K562 (cell line): ENCODE data around the gene NGRN. TPM values are rescaled to one million over a fixed set of nuclear protein-coding genes. Genes with fewer than 3 reads are reported as not detected.

ENCODE experiments used
- CEBPG ChIP-seq, 3 experiments: fragments of 200-800 bp in 1 of 3; sonication (Bioruptor generic) in 1 of 3; sonication (generic) in 1 of 3; formaldehyde crosslinking in 1 of 3; IDR thresholded peaks in 2 of 3; conservative IDR thresholded peaks in 1 of 3; 2 replicates each; pipeline versions ENCODE4 v1.6.1 to v1.8.0; 2016 to 2022; ENCODE audit warnings: missing compliant biosample characterization in 2 of 3, missing genetic modification characterization in 2 of 3, mild to moderate bottlenecking in 1 of 3, missing genetic modification reagents in 1 of 3
- HDAC1 ChIP-seq, 2 experiments: fragments of 450-650 bp; IDR thresholded peaks; 2 replicates each; pipeline ENCODE4 v1.6.1; 2016 to 2017; ENCODE audit warnings: inconsistent platforms in 1 of 2, mild to moderate bottlenecking in 1 of 2, moderate library complexity in 1 of 2
- HNRNPLL ChIP-seq: fragments of 200-400 bp; formaldehyde crosslinking; IDR thresholded peaks from 2 replicates; pipeline ENCODE4 v1.6.1; 2017; ENCODE audit warnings: low read length, low read depth, mild to moderate bottlenecking; ENCODE audit not compliant: poor library complexity, severe bottlenecking
- JUN ChIP-seq, 2 experiments: sonication (generic) in 1 of 2; formaldehyde crosslinking in 1 of 2; IDR thresholded peaks; 2 replicates each; pipeline versions ENCODE4 v1.6.1 to v1.8.0; 2012 to 2022; ENCODE audit warnings: borderline replicate concordance in 2 of 2, mild to moderate bottlenecking in 2 of 2, improper control_type of control experiment in 1 of 2, low read depth in 1 of 2, low read length in 1 of 2, missing genetic modification reagents in 1 of 2
- KAT8 ChIP-seq: fragments of 450-650 bp; IDR thresholded peaks from 2 replicates; pipeline ENCODE4 v1.6.1; 2016; ENCODE audit warnings: low read depth, mild to moderate bottlenecking
- L3MBTL2 ChIP-seq: fragments of 450-650 bp; IDR thresholded peaks from 2 replicates; pipeline ENCODE4 v1.6.1; 2016; ENCODE audit warnings: mild to moderate bottlenecking, moderate library complexity
- MCM2 ChIP-seq: fragments of 450-650 bp; IDR thresholded peaks from 2 replicates; pipeline ENCODE4 v1.6.1; 2017; ENCODE audit warnings: low read depth, mild to moderate bottlenecking
- MNT ChIP-seq, 2 experiments: fragments of 450-650 bp; conservative IDR thresholded peaks; 2 replicates each; pipeline ENCODE4 v1.6.1; 2017; ENCODE audit warnings: mild to moderate bottlenecking in 2 of 2, moderate library complexity in 2 of 2
- MXI1 ChIP-seq: IDR thresholded peaks from 2 replicates; pipeline ENCODE4 v1.6.1; 2011; ENCODE audit warnings: low read depth, mild to moderate bottlenecking, improper control_type of control experiment, low read length
- SMARCB1 ChIP-seq: IDR thresholded peaks from 2 replicates; pipeline ENCODE4 v1.6.1; 2011; ENCODE audit warnings: improper control_type of control experiment, low read depth; ENCODE audit not compliant: insufficient read length
- U2AF1 ChIP-seq: fragments of 200-400 bp; formaldehyde crosslinking; optimal IDR thresholded peaks from 2 replicates; pipeline ENCODE3; 2017; ENCODE audit warnings: mild to moderate bottlenecking, low read depth, low read length, moderate library complexity
- ZBTB43 ChIP-seq: sonication (generic); formaldehyde crosslinking; IDR thresholded peaks from 2 replicates; pipeline ENCODE4 v1.8.0; 2023; ENCODE audit warnings: mild to moderate bottlenecking, missing genetic modification reagents
- ZNF561 ChIP-seq: fragments of 450-650 bp; formaldehyde crosslinking; conservative IDR thresholded peaks from 2 replicates; pipeline ENCODE4 v1.4.0; 2020; ENCODE audit warnings: mild to moderate bottlenecking, moderate library complexity
- ZNF644 ChIP-seq: fragments of 200-800 bp; sonication (Bioruptor generic); IDR thresholded peaks from 2 replicates; pipeline ENCODE4 v1.6.1; 2016; ENCODE audit warnings: low read depth, missing genetic modification characterization, missing compliant biosample characterization
- ZNF740 ChIP-seq, 3 experiments: fragments of 200-800 bp in 1 of 3; sonication (Bioruptor generic) in 1 of 3; sonication (generic) in 1 of 3; formaldehyde crosslinking in 1 of 3; IDR thresholded peaks; 2 replicates each; pipeline versions ENCODE4 v1.6.1 to v1.8.0; 2016 to 2022; ENCODE audit warnings: mild to moderate bottlenecking in 2 of 3, missing compliant biosample characterization in 2 of 3, missing genetic modification characterization in 2 of 3, missing genetic modification reagents in 1 of 3
- polyA plus RNA-seq, 8 experiments: library from polyadenylated mRNA; depleted of rRNA in 4 of 8; stranded (reverse) in 5 of 8; unstranded in 3 of 8; fragments of >200 nt; fragmentation: Nextera tagmentation in 2 of 8; fragmentation: Illumina TruSeq in 1 of 8; extraction: Ambion mirVana in 2 of 8; extraction: Trizol in 1 of 8; gene quantifications; 2 replicates each; pipeline versions ENCODE4 v1.2.1 to v1.2.3, GENCODE V29; 2011 to 2014; ENCODE audit warnings: inconsistent platforms in 1 of 8, missing spikeins in 1 of 8
- total RNA-seq, 7 experiments: library from RNA; depleted of rRNA in 6 of 7; stranded (reverse); fragments of >200 nt in 6 of 7; fragmentation: Illumina TruSeq in 2 of 7; extraction: Trizol in 2 of 7; gene quantifications; 2 replicates each; pipeline versions ENCODE4 v1.2.1 to v1.2.3, GENCODE V29; 2011 to 2021; ENCODE audit warnings: low replicate concordance in 1 of 7
- TF ChIP-seq, protein P1 (sequence below), 3 experiments: IDR thresholded peaks in 2 of 3; conservative IDR thresholded peaks in 1 of 3; 2 replicates each; pipeline ENCODE4 v1.5.1; 2011 to 2012; ENCODE audit warnings: low read length in 3 of 3, mild to moderate bottlenecking in 3 of 3, control low read depth in 2 of 3, improper control_type of control experiment in 1 of 3, inconsistent platforms in 1 of 3, low read depth in 1 of 3, mixed read lengths in 1 of 3, moderate library complexity in 1 of 3; ENCODE audit not compliant: insufficient read depth in 2 of 3

The NGRN gene
- total and polyA plus RNA-seq, 9 of the 15 experiments (the other 6 are each of a cell fraction or from before 2014, with no cell fraction given): 14.0 to 73.4 (median 60.0) TPM

- 0 out of 2 replicates have a peak, but pooled peaks have one; percentile 45 for TF ChIP-seq MXI1
- 0 out of 2 replicates have a peak, but pooled peaks have one; percentile 41 for TF ChIP-seq ZNF740 (CRISPR knock-in tag; IDR thresholded peaks at IDR 0.05)
- TF ChIP-seq ZNF740 (tag; IDR thresholded peaks at IDR 0.05): no peak
- TF ChIP-seq L3MBTL2: peak; percentile 94
- TF ChIP-seq CEBPG (CRISPR knock-in tag; IDR thresholded peaks at IDR 0.05): 0 out of 2 replicates have a peak, but pooled peaks have one; percentile 27
- TF ChIP-seq CEBPG (tag; conservative IDR thresholded peaks at IDR 0.05 in 1 of 2, IDR thresholded peaks at IDR 0.05 in 1 of 2): no peak
- TF ChIP-seq ZNF644: 0 out of 2 replicates have a peak, but pooled peaks have one; percentile 32
- no peak for TF ChIP-seq ZBTB43 (CRISPR knock-in tag)
- TF ChIP-seq HNRNPLL: no peak
- no peak for TF ChIP-seq JUN (IDR thresholded peaks at IDR 0.05; ENCODE audit: borderline replicate concordance, low read depth, low read length)
- 0 out of 2 replicates have a peak, but pooled peaks have one; percentile 50 for TF ChIP-seq JUN (CRISPR knock-in tag; IDR thresholded peaks at IDR 0.05; ENCODE audit: borderline replicate concordance)
- peak in 1 of 2 experiments; percentile 63; a peak in 2 of 4 replicates for TF ChIP-seq MNT (conservative IDR thresholded peaks at IDR 0.05)
- TF ChIP-seq, protein P1, sequence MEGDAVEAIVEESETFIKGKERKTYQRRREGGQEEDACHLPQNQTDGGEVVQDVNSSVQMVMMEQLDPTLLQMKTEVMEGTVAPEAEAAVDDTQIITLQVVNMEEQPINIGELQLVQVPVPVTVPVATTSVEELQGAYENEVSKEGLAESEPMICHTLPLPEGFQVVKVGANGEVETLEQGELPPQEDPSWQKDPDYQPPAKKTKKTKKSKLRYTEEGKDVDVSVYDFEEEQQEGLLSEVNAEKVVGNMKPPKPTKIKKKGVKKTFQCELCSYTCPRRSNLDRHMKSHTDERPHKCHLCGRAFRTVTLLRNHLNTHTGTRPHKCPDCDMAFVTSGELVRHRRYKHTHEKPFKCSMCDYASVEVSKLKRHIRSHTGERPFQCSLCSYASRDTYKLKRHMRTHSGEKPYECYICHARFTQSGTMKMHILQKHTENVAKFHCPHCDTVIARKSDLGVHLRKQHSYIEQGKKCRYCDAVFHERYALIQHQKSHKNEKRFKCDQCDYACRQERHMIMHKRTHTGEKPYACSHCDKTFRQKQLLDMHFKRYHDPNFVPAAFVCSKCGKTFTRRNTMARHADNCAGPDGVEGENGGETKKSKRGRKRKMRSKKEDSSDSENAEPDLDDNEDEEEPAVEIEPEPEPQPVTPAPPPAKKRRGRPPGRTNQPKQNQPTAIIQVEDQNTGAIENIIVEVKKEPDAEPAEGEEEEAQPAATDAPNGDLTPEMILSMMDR (IDR thresholded peaks at IDR 0.05 in 2 of 3, conservative IDR thresholded peaks at IDR 0.05 in 1 of 3; ENCODE audit: insufficient read depth in 2 of 3, low read depth in 1 of 3, low read length in 3 of 3): 0 out of 6 replicates have a peak, but pooled peaks of 1 of the 3 experiments have one; percentile 7
- TF ChIP-seq SMARCB1: no peak
- no peak for TF ChIP-seq MCM2
- no peak for TF ChIP-seq U2AF1
- no peak for TF ChIP-seq KAT8
- no peak for TF ChIP-seq ZNF561 (CRISPR knock-in tag)
- TF ChIP-seq HDAC1 (IDR thresholded peaks at IDR 0.05): peak in 1 of 2 experiments; percentile 81; a peak in 1 of 4 replicates
Measured at GRCh38 chr15:90249203-90249863, 16.1 kb upstream of the NGRN start, which contains the start of gene TTLL13 (continued).
